Activated CD8-positive, alpha-beta memory T cell treated with anti-CD3 and anti-CD28 coated beads, Interleukin-2, amount 50 U/mL, for 24 hours (primary cell): ENCODE results near the gene PEX13.

Experiments used
- DNase-seq: peaks from one replicate; pipeline ENCODE4 v3.0.0-alpha.2; 2020; ENCODE audit errors: extremely low read depth

The PEX13 gene

DNA sequence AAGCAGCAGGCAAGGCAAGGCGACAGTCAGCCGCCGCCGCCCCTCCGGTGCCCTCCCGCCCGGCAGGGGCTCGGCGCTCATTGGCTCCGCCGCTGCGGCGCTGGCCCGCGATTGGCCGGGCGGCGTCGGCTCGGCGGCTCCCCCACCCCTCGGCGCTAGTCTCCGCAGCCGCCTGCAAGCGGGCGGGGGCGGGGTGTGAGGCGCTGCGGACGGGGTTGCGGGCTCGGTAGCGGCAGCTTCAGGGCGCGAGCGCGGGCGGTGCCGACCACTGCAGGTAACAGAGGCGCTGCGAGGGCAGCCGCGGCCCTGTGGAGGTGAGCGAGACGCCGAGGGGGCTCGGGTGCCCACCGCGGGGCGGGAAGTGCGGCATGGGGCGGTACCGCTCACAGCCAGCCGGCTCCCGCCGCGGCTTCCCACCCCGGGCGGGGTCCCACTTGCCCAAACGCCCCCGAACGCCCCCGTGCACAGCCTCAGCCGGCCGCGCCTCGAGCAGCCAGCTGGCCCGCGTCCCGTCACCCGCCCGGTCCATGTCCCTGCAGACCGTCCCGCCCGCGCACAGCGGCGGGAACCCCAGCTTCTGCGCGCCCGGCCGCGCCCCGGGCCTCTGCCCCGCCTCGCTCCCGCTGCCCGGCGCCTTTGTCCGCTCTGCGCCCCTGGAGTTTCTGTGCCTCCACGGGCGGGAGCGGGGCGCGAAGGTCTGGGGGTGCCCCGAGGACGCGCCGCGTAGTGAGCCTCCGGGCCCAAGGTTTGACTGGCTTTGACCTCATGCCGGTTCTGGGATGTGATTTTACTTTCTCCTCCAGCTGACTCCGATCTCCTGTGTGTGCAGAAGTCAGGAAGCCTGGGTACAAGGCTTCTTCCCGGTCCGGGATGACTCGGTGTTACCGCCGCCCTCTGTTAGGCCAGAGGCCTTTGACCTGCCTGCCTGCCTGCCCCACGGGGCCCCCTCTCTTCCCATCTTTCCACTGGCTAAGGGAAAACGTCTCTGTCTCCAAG, 48.5 kb downstream of the PEX13 start, which contains the start of gene SANBR:
SANBR (plus strand) TSS at position 158 of the 996 bp plus-strand sequence. CDS start 4,480 bp downstream, outside the sequence.
- DNase-seq = peak; percentile 37

DNA sequence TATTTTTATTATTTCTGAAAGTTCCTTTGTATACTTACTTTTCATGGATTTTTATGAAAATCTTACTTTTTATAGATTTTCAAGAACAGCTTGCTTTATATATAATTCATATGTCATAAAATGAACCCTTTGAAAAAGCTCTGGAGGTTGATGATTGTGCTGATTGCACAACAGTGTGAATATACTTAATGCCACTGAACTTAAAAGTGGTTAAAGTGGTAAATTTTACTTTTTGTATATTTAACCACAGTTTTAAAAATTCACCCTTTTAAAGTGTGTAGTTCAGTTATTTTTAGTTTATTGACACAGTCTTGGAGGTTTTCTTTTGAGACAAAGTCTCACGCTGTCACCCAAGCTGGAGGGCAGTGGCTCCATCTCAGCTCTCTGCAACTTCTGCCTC, 56.6 kb downstream of the PEX13 start:
- DNase-seq = no peak

DNA sequence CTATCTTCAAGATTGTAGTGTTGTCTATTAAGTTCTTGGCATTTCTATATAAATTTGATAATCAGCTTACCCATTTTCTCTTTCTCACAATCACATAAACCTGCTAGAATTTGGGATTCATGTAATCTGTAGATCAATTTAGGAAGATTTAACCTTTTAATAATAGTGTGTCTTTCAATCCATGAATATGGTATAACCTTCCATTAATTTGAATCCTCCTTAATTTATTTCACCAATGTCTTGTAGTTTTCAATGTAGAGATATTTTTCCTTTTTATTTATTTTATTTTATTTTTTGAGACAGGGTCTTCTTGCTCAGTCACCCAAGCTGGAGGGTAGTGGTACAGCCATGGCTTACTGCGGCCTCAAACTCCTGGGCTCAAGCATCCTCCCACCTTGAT, 68.4 kb downstream of the PEX13 start:
- no peak for DNase-seq

DNA sequence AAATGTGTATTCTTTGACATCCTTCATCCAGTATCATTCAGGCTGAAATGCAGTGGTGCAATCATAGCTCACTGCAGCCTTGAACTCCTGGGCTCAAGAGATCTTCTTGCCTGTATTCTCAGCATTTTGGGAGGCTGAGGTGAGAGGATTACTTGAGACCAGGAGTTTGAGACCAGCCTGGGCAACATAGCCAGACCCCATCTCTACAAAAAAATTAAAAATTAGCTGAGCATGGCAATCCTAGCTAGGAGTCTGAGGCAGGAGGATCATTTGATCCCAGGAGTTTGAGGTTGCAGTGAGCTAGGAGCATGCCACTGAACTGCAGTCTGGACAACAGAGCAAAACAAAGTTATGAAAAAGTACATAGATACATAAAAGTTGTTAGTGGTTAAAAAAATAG, 72.3 kb downstream of the PEX13 start:
- DNase-seq = no peak

DNA sequence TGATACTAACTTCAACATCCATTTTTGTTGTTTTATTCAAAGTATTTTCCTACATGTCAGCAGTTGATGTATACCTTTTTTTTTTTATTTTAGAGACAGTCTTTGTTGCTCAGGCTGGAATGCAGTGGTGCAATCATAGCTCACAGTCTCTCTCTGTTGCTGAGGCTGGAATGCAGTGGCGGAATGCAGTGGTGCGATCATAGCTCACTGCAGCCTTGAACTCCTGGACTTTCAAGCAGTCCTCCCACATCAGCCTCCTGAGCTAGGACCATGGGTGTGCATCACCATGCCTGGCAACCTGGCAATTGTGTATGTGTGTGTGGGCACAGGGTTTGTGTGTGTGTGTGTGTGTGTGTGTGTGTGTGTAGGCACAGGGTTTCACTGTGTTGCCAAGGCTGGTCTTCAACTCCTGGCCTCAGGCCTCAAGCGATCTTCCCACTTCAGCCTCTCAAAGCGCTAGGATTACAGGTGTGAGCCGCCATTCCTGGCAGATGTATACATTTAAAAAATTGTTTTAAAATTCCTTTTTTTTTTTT, 72.9 kb downstream of the PEX13 start:
- DNase-seq = no peak

DNA sequence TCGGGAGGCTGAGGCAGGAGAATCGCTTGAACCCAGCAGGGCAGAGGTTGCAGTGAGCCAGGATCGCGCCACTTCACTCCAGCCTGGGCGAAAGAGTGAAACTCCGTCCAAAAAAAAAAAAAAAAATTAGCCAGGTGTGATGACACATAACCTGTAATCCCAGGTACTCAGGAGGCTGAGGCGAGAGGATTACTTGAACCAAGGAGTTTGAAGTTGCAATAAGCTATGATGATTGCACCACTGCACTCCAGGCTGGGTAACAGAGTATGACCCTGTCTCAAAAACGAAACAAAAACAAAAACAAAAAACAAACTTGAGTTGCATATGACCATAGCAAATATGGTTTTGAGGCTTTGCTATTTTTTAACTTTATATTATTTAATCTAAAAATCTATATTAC, 74.0 kb downstream of the PEX13 start:
- DNase-seq = no peak

DNA sequence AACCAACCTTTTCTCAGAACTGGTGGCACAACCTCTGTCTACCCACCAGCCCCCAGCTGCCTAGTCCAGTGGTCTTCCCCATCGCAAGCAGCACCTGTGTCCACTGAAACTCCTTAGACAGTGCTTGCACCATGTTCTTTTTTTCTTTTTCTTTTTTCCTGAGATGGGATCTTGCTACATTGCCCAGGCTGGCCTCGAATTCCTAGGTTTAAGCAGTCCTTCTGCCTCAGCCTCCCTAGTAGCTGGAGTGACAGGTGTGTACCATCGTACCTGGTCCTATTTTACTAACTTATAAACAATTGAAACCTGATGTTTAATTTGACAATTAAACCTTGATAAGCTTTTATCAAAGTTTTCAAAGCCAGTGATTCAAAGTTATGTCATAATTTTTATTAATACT, 78.9 kb downstream of the PEX13 start:
- DNase-seq = no peak

DNA sequence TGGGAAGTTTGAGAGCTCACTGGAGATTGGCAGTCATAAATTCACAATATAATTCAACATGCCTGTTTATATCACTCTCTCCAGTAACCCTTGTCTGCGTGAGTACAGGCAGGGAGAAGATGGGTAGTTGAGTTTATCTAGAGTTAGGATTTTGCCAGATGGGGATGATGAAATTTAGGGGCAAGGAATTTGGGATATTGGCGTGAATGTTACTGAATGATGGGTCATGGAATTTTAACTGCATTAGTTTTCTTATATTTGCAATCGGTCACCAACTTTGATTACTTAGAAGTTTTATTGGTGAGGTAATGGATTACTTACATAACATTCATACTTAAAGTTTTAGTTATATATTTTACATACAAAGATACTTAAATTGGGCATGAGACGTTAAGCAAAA, 83.3 kb downstream of the PEX13 start:
- DNase-seq = no peak
